ENCODE results near the gene RETREG1.

The RETREG1 gene

GRCh38 chr5:16626696-16627264 lies 10.0 kb upstream of the RETREG1 start:
- Histone ChIP-seq H3K14ac (ENCODE audit: low read length) (no peak overlapping the region), H3K79me1 (ENCODE audit: low read depth, low read length) (no peaks in the 10 kb centered on the region), H3K27me3 (ENCODE audit: control insufficient read depth in 3 of 3, insufficient read depth in 3 of 3, low read depth in 1 of 3, low read length in 3 of 3) (peaks cover 0 to 15% (median 0%) of the 10 kb centered on the region in 3 experiments), H3K9ac (ENCODE audit: low read depth, low read length, poor library complexity) (no peak overlapping the region), H2AK5ac (ENCODE audit: low read depth, low read length) (no peak overlapping the region), H4K91ac (ENCODE audit: low read depth, low read length, poor library complexity) (no peak overlapping the region), H3K4me1 (ENCODE audit: control insufficient read depth in 2 of 2, insufficient read depth in 1 of 2, low read depth in 1 of 2, low read length in 2 of 2) (peaks cover 0 to 2% of the 10 kb centered on the region in 2 donors), H3K4me3 (ENCODE audit: low read length in 2 of 2) (no peak overlapping the region), H2BK5ac (ENCODE audit: low read length) (no peak overlapping the region), H3K4ac (ENCODE audit: low read length) (no peak overlapping the region), H2AFZ (ENCODE audit: low read length) (no peak overlapping the region), H3K4me2 (ENCODE audit: insufficient read depth, low read length, poor library complexity, severe bottlenecking) (no peak overlapping the region), H3K27ac (replicated peaks; ENCODE audit: low read length) (no peak overlapping the region), H3K23ac (ENCODE audit: low read depth, low read length, poor library complexity) (no peak overlapping the region), H3K36me3 (replicated peaks in 1 of 2; ENCODE audit: control insufficient read depth in 2 of 2, insufficient read depth in 2 of 2, low read length in 2 of 2) (no peaks in the 10 kb centered on the region), H3K9me3 (replicated peaks in 1 of 2; ENCODE audit: control insufficient read depth in 2 of 2, insufficient read depth in 1 of 2, low read depth in 1 of 2, low read length in 2 of 2) (no peaks in the 10 kb centered on the region), H4K8ac (ENCODE audit: low read depth, low read length) (no peak overlapping the region), H2BK15ac (ENCODE audit: low read length) (no peak overlapping the region), H2BK120ac (ENCODE audit: low read depth, low read length) (no peak overlapping the region), H3K18ac (ENCODE audit: low read length) (no peak overlapping the region), H2BK12ac (ENCODE audit: low read length) (no peak overlapping the region)
- WGBS, 2 donors (ENCODE audit: extremely low coverage in 2 of 2, insufficient read length in 2 of 2, insufficient replicate concordance in 1 of 2), result no CpG with 5 or more reads among the region's 5 CpGs
- no peak for DNase-seq (ENCODE audit: low spot score)

GRCh38 chr5:16625096-16625495 lies 8.3 kb upstream of the RETREG1 start:
- H3K27me3 ChIP-seq (ENCODE audit: control insufficient read depth in 3 of 3, insufficient read depth in 3 of 3, low read depth in 1 of 3, low read length in 3 of 3), result peaks cover 0 to 28% (median 0%) of the 10 kb centered on the region in 3 experiments
- H2BK12ac ChIP-seq (ENCODE audit: low read length), result no peak overlapping the region
- H2BK120ac ChIP-seq (ENCODE audit: low read depth, low read length), result no peak overlapping the region
- H3K27ac ChIP-seq (replicated peaks; ENCODE audit: low read length), result no peak overlapping the region
- H3K4ac ChIP-seq (ENCODE audit: low read length), result no peak overlapping the region
- no peak overlapping the region for H3K4me3 ChIP-seq (ENCODE audit: low read length in 2 of 2)
- no peaks in the 10 kb centered on the region for H3K79me1 ChIP-seq (ENCODE audit: low read depth, low read length)
- no peak for DNase-seq (ENCODE audit: low spot score)
- no peak overlapping the region for H2BK5ac ChIP-seq (ENCODE audit: low read length)
- H2AK5ac ChIP-seq (ENCODE audit: low read depth, low read length), result no peak overlapping the region
- H3K14ac ChIP-seq (ENCODE audit: low read length), result no peak overlapping the region
- no peak overlapping the region for H2BK15ac ChIP-seq (ENCODE audit: low read length)
- H3K9me3 ChIP-seq (replicated peaks in 1 of 2; ENCODE audit: control insufficient read depth in 2 of 2, insufficient read depth in 1 of 2, low read depth in 1 of 2, low read length in 2 of 2), result no peaks in the 10 kb centered on the region
- H2AFZ ChIP-seq (ENCODE audit: low read length), result no peak overlapping the region
- no peak overlapping the region for H3K18ac ChIP-seq (ENCODE audit: low read length)
- no CpG with 5 or more reads among the region's 3 CpGs for WGBS, 2 donors (ENCODE audit: extremely low coverage in 2 of 2, insufficient read length in 2 of 2, insufficient replicate concordance in 1 of 2)
- H4K8ac ChIP-seq (ENCODE audit: low read depth, low read length), result no peak overlapping the region
- peaks cover 0 to 2% of the 10 kb centered on the region in 2 donors for H3K4me1 ChIP-seq (ENCODE audit: control insufficient read depth in 2 of 2, insufficient read depth in 1 of 2, low read depth in 1 of 2, low read length in 2 of 2)
- H3K36me3 ChIP-seq (replicated peaks in 1 of 2; ENCODE audit: control insufficient read depth in 2 of 2, insufficient read depth in 2 of 2, low read length in 2 of 2), result no peaks in the 10 kb centered on the region
- H3K4me2 ChIP-seq (ENCODE audit: insufficient read depth, low read length, poor library complexity, severe bottlenecking), result no peak overlapping the region
- H4K91ac ChIP-seq (ENCODE audit: low read depth, low read length, poor library complexity), result no peak overlapping the region
- H3K9ac ChIP-seq (ENCODE audit: low read depth, low read length, poor library complexity), result no peak overlapping the region
- H3K23ac ChIP-seq (ENCODE audit: low read depth, low read length, poor library complexity), result no peak overlapping the region

GRCh38 chr5:16619136-16619535 lies 2.3 kb upstream of the RETREG1 start:
- Histone ChIP-seq H2BK120ac (ENCODE audit: low read depth, low read length) (no peak overlapping the region), H2BK15ac (ENCODE audit: low read length) (no peak overlapping the region), H2AFZ (ENCODE audit: low read length) (no peak overlapping the region), H2BK5ac (ENCODE audit: low read length) (no peak overlapping the region), H3K4me1 (ENCODE audit: control insufficient read depth in 2 of 2, insufficient read depth in 1 of 2, low read depth in 1 of 2, low read length in 2 of 2) (peaks cover 4 to 9% of the 10 kb centered on the region in 2 donors), H4K8ac (ENCODE audit: low read depth, low read length) (no peak overlapping the region), H3K4ac (ENCODE audit: low read length) (no peak overlapping the region), H3K4me3 (ENCODE audit: low read length in 2 of 2) (no peak overlapping the region), H3K36me3 (replicated peaks in 1 of 2; ENCODE audit: control insufficient read depth in 2 of 2, insufficient read depth in 2 of 2, low read length in 2 of 2) (no peaks in the 10 kb centered on the region), H3K18ac (ENCODE audit: low read length) (no peak overlapping the region), H3K27me3 (ENCODE audit: control insufficient read depth in 3 of 3, insufficient read depth in 3 of 3, low read depth in 1 of 3, low read length in 3 of 3) (peaks cover 6 to 67% (median 30%) of the 10 kb centered on the region in 3 experiments), H3K27ac (replicated peaks; ENCODE audit: low read length) (no peak overlapping the region), H3K14ac (ENCODE audit: low read length) (no peak overlapping the region), H3K23ac (ENCODE audit: low read depth, low read length, poor library complexity) (no peak overlapping the region), H2AK5ac (ENCODE audit: low read depth, low read length) (no peak overlapping the region), H3K9me3 (replicated peaks in 1 of 2; ENCODE audit: control insufficient read depth in 2 of 2, insufficient read depth in 1 of 2, low read depth in 1 of 2, low read length in 2 of 2) (peaks cover 0 to 4% of the 10 kb centered on the region in 2 donors), H3K79me1 (ENCODE audit: low read depth, low read length) (no peaks in the 10 kb centered on the region), H3K9ac (ENCODE audit: low read depth, low read length, poor library complexity) (no peak overlapping the region), H2BK12ac (ENCODE audit: low read length) (no peak overlapping the region), H3K4me2 (ENCODE audit: insufficient read depth, low read length, poor library complexity, severe bottlenecking) (no peak overlapping the region), H4K91ac (ENCODE audit: low read depth, low read length, poor library complexity) (no peak overlapping the region)
- DNase-seq (ENCODE audit: low spot score), result no peak
- no CpG with 5 or more reads among the region's 2 CpGs for WGBS, 2 donors (ENCODE audit: extremely low coverage in 2 of 2, insufficient read length in 2 of 2, insufficient replicate concordance in 1 of 2)

- Histone ChIP-seq H2BK15ac (ENCODE audit: low read length) (no peak overlapping the region), H3K36me3 (replicated peaks in 1 of 2; ENCODE audit: control insufficient read depth in 2 of 2, insufficient read depth in 2 of 2, low read length in 2 of 2) (no peaks in the 10 kb centered on the region), H3K4me2 (ENCODE audit: insufficient read depth, low read length, poor library complexity, severe bottlenecking) (no peak overlapping the region), H3K4me1 (ENCODE audit: control insufficient read depth in 2 of 2, insufficient read depth in 1 of 2, low read depth in 1 of 2, low read length in 2 of 2) (peaks cover 4 to 9% of the 10 kb centered on the region in 2 donors), H3K9ac (ENCODE audit: low read depth, low read length, poor library complexity) (no peak overlapping the region), H2BK5ac (ENCODE audit: low read length) (no peak overlapping the region), H3K4me3 (ENCODE audit: low read length in 2 of 2) (no peak overlapping the region), H2AFZ (ENCODE audit: low read length) (no peak overlapping the region), H2BK120ac (ENCODE audit: low read depth, low read length) (no peak overlapping the region), H3K9me3 (replicated peaks in 1 of 2; ENCODE audit: control insufficient read depth in 2 of 2, insufficient read depth in 1 of 2, low read depth in 1 of 2, low read length in 2 of 2) (peaks cover 0 to 4% of the 10 kb centered on the region in 2 donors), H4K8ac (ENCODE audit: low read depth, low read length) (no peak overlapping the region), H3K4ac (ENCODE audit: low read length) (no peak overlapping the region), H3K79me1 (ENCODE audit: low read depth, low read length) (no peaks in the 10 kb centered on the region), H3K23ac (ENCODE audit: low read depth, low read length, poor library complexity) (no peak overlapping the region), H3K14ac (ENCODE audit: low read length) (no peak overlapping the region), H4K91ac (ENCODE audit: low read depth, low read length, poor library complexity) (no peak overlapping the region), H2BK12ac (ENCODE audit: low read length) (no peak overlapping the region), H3K27me3 (ENCODE audit: control insufficient read depth in 3 of 3, insufficient read depth in 3 of 3, low read depth in 1 of 3, low read length in 3 of 3) (peaks cover 6 to 73% (median 30%) of the 10 kb centered on the region in 3 experiments), H2AK5ac (ENCODE audit: low read depth, low read length) (no peak overlapping the region), H3K18ac (ENCODE audit: low read length) (no peak overlapping the region), H3K27ac (replicated peaks; ENCODE audit: low read length) (no peak overlapping the region)
- WGBS, 2 donors (ENCODE audit: extremely low coverage in 2 of 2, insufficient read length in 2 of 2, insufficient replicate concordance in 1 of 2), result no CpG with 5 or more reads among the region's 10 CpGs
- no peak for DNase-seq (ENCODE audit: low spot score)
Observed at GRCh38 chr5:16618138-16618897, 1.5 kb upstream of the RETREG1 start.
